SU-DHL-6 (cell line): Measurements from ENCODE around the gene ANK3.

Experiments
- H2AFZ ChIP-seq: fragments of 200-600 bp; sonication (generic); 2 replicates; pipeline ENCODE4 v1.6.1; 2014; ENCODE audit warnings: low read depth, mild to moderate bottlenecking, moderate library complexity, mixed read lengths, antibody characterized with exemption, low read length; ENCODE audit not compliant: severe bottlenecking
- H3F3A ChIP-seq: fragments of 200-600 bp; shearing (Covaris generic); 2 replicates; pipeline ENCODE4 v1.6.0; 2016; ENCODE audit warnings: antibody characterized with exemption, mild to moderate bottlenecking; ENCODE audit not compliant: insufficient read depth
- H3K27ac ChIP-seq: fragments of 200-600 bp; sonication (generic); 2 replicates; pipeline ENCODE4 v1.5.1; 2016; ENCODE audit warnings: low read depth, mild to moderate bottlenecking, low read length, moderate library complexity, mixed read lengths
- H3K27me3 ChIP-seq: fragments of 200-600 bp; sonication (generic), shearing (Covaris generic); 2 replicates; pipeline ENCODE4 v1.6.0; 2014; ENCODE audit warnings: mild to moderate bottlenecking, low read length
- H3K36me3 ChIP-seq: fragments of 200-600 bp; sonication (generic); 2 replicates; pipeline ENCODE4 v1.6.1; 2014; ENCODE audit warnings: mild to moderate bottlenecking, low read length, mixed read lengths
- H3K4me2 ChIP-seq: fragments of 300-600, 200-600 bp; shearing (Covaris generic), sonication (generic); 2 replicates; pipeline ENCODE4 v1.6.0; 2014; ENCODE audit warnings: low read length, low read depth, mild to moderate bottlenecking; ENCODE audit not compliant: poor library complexity, severe bottlenecking
- H3K4me3 ChIP-seq: fragments of 200-600 bp; sonication (generic); 2 replicates; pipeline ENCODE4 v1.5.1; 2014; ENCODE audit warnings: antibody characterized with exemption, low read length, mild to moderate bottlenecking, mixed read lengths; ENCODE audit not compliant: insufficient read depth, poor library complexity, severe bottlenecking
- H3K79me2 ChIP-seq: fragments of 200-600 bp; sonication (generic); 2 replicates; pipeline ENCODE4 v1.6.1; 2014; ENCODE audit warnings: mild to moderate bottlenecking, low read length, moderate library complexity; ENCODE audit not compliant: insufficient read depth
- H3K9ac ChIP-seq: fragments of 200-600 bp; sonication (generic); 2 replicates; pipeline ENCODE4 v1.7.0; 2014; ENCODE audit warnings: mild to moderate bottlenecking, low read length
- H3K9me2 ChIP-seq: fragments of 200-600 bp; sonication (generic); replicated peaks from 2 replicates; pipeline ENCODE4 v1.6.1; 2014; ENCODE audit warnings: low read length; ENCODE audit not compliant: insufficient read depth
- H3K9me3 ChIP-seq: fragments of 200-600 bp; sonication (generic); 2 replicates; pipeline ENCODE4 v1.6.1; 2014; ENCODE audit warnings: low read length, mixed read lengths; ENCODE audit not compliant: insufficient read depth
- H4K20me1 ChIP-seq: fragments of 200-600 bp; sonication (generic); 2 replicates; pipeline ENCODE4 v1.6.1; 2014; ENCODE audit warnings: low read depth, mild to moderate bottlenecking, antibody characterized with exemption, low read length, moderate library complexity, mixed read lengths
- CTCF ChIP-seq: fragments of 200-600 bp; sonication (generic); IDR thresholded peaks from one replicate; pipeline ENCODE4 v1.5.1; 2017; ENCODE audit warnings: antibody characterized with exemption, mild to moderate bottlenecking, low read length, moderate library complexity; ENCODE audit not compliant: insufficient read depth, poor library complexity, severe bottlenecking
- EZH2phosphoT487 ChIP-seq: fragments of 200-600 bp; sonication (generic), shearing (Covaris generic); conservative IDR thresholded peaks from 2 replicates; pipeline ENCODE4 v1.6.1; 2018; ENCODE audit warnings: mild to moderate bottlenecking, antibody characterized with exemption, low read length, moderate library complexity, mixed read lengths

ANK3 gene

GRCh38 chr10:60044971-60045370, 344.7 kb downstream of the ANK3 start:
- Histone ChIP-seq H3F3A (no peaks in the 10 kb centered on the region), H3K9me3 (no peaks in the 10 kb centered on the region), H3K4me2 (no peak overlapping the region), H3K27me3 (no peaks in the 10 kb centered on the region), H3K4me3 (no peak overlapping the region), H3K9ac (no peak overlapping the region), H3K27ac (no peak overlapping the region), H2AFZ (no peak overlapping the region), H3K36me3 (no peaks in the 10 kb centered on the region), H4K20me1 (no peaks in the 10 kb centered on the region), H3K79me2 (no peaks in the 10 kb centered on the region), H3K9me2 (no peaks in the 10 kb centered on the region)
- TF ChIP-seq CTCF = no peak
- no peak for TF ChIP-seq EZH2phosphoT487

GRCh38 chr10:60044242-60044641, 345.4 kb downstream of the ANK3 start:
- H3K79me2 ChIP-seq = no peaks in the 10 kb centered on the region
- H3K9me3 ChIP-seq = no peaks in the 10 kb centered on the region
- no peak overlapping the region for H2AFZ ChIP-seq
- H3K4me3 ChIP-seq = no peak overlapping the region
- no peaks in the 10 kb centered on the region for H3K9me2 ChIP-seq
- H3F3A ChIP-seq = no peaks in the 10 kb centered on the region
- H3K9ac ChIP-seq = no peak overlapping the region
- no peaks in the 10 kb centered on the region for H3K27me3 ChIP-seq
- no peaks in the 10 kb centered on the region for H3K36me3 ChIP-seq
- TF ChIP-seq CTCF (no peak), EZH2phosphoT487 (no peak)
- H3K27ac ChIP-seq = no peak overlapping the region
- H3K4me2 ChIP-seq = no peak overlapping the region
- H4K20me1 ChIP-seq = no peaks in the 10 kb centered on the region

- TF ChIP-seq EZH2phosphoT487 (no peak), CTCF (no peak)
- H3K79me2 ChIP-seq = no peaks in the 10 kb centered on the region
- no peak overlapping the region for H3K4me3 ChIP-seq
- no peaks in the 10 kb centered on the region for H3K9me2 ChIP-seq
- no peaks in the 10 kb centered on the region for H3K36me3 ChIP-seq
- H3K4me2 ChIP-seq = no peak overlapping the region
- no peaks in the 10 kb centered on the region for H3F3A ChIP-seq
- H3K27ac ChIP-seq = no peak overlapping the region
- no peak overlapping the region for H3K9ac ChIP-seq
- H3K9me3 ChIP-seq = no peaks in the 10 kb centered on the region
- H2AFZ ChIP-seq = no peak overlapping the region
- no peaks in the 10 kb centered on the region for H4K20me1 ChIP-seq
- H3K27me3 ChIP-seq = no peaks in the 10 kb centered on the region
These were observed 346.0 kb downstream of the ANK3 start for GRCh38 chr10:60043561-60044241.
